DMS79 (cell line): ENCODE data around the gene FAM53B.
"Not testable (repeated sequence)": the region's sequence is repeated elsewhere in the genome, so short reads cannot be mapped to it uniquely, and the experiment has no call there.

Source experiments
- DNase-seq: peaks from one replicate; lab custom pipeline; 2025; lab: John Stamatoyannopoulos, UW

FAM53B gene

GRCh38 chr10:124596962-124597845 lies 147.0 kb downstream of the FAM53B start:
- DNase-seq: no peak

DNA sequence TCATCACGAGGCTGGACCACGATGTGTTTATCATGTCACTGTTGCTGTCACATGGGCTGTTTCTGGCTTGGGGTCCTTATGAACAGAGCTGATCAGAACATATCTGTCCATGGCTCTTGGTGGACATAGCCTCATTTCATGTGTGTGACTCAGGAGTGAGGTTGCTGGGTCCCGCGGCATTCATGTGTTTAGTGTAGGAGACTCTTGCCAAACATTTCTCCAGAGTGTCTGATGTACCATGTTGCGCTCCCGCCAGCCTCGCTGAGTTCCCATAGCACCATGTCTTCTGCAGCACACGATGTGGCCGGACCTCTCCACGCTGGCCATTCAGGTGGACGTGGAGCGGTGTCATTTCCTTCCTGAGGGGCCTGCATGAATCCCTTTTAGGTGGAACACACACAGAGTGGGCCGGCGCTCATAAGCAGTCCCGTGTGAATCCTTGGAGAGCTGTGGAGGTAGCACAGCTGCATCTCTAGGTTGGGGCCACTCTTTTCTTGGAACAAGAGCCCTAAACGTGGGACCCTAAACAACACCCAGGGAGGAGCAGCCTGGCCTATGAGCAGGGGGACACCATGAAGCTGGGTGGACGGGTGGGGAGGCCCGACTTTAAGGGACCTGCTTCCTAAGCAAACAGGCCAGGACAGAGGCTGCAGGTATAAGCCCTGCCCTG lies 147.9 kb downstream of the FAM53B start:
- DNase-seq: no peak

DNA sequence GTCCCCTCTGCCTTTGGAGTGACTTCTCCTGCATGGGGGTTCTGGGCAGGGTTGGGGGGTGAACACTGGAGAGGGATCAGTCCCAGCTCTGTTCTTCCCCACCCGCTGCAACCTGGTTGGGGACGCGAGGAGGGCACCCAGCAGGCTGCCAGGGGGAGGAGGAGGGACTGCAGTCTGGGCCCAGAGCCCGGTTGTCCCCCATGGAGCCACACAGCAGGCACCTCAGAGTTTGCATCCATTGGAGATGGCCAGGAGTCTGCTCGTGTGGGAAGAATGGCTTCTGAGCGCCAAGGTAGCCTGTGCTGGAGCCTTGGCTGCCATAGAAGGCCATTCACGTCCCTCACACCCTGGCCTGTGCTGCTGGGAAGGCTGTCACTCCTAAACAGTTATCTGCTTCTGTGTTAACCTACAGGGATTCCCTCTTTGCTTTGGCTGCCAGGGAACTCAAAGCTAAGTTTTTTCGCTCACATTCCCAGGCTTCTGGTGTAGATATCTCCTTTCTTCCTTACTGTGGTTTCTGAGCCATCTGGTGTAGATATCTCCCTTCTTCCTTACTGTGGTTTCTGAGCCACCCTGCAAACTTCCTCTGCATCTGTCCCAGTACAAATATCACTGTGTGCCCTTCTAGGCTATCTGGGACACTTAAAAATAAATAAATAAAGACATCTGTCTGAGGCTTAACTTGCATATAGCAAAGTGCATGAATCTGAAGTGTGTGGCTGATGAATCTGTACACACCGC lies 148.9 kb downstream of the FAM53B start:
- DNase-seq: no peak

DNA sequence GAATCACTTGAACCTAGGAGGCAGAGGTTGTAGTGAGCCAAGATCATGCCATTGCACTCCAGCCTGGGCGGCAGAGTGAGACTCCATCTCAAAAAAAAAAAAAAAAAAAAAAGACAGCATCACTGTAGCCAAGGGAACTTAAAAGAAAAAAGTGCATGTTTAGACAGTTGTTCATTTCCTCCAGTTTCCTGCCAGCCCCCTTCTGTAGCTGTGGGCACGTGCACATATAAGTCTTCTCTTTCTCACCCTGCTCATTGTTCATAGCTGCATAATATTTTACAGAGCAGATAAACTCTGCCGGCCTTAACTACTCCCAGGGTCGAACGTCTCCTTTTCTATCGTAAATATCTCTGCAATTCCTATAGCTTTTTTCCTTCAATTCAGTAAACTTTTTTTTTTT lies 149.9 kb downstream of the FAM53B start:
- DNase-seq: no peak

DNA sequence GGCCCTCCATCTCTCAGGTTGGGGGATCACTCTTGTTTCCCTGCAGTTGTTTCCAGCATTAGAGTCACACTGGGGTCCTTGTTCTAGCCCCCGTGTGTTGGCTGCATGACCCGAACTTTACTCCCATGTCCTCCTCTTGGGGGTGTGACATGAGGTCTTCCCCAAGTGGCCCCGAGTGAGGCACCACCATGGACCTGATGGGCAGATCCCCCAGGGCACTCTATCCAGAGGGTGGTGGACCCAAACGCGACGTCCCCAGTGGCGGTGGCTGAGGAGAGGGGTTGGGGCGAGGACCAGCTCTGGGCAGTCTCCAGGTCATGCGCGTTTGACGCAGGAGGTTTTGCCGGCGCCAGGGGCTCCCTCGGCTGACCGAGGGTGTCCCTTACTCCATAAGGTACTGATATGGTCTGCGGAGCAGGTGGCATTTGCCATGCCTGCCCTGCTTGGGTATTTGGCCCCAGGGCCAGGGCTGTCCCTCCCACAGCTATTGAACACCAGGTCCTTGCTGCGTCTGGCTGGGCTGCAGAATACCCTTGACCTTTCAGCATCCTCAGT lies 150.7 kb downstream of the FAM53B start:
- no peak for DNase-seq

DNA sequence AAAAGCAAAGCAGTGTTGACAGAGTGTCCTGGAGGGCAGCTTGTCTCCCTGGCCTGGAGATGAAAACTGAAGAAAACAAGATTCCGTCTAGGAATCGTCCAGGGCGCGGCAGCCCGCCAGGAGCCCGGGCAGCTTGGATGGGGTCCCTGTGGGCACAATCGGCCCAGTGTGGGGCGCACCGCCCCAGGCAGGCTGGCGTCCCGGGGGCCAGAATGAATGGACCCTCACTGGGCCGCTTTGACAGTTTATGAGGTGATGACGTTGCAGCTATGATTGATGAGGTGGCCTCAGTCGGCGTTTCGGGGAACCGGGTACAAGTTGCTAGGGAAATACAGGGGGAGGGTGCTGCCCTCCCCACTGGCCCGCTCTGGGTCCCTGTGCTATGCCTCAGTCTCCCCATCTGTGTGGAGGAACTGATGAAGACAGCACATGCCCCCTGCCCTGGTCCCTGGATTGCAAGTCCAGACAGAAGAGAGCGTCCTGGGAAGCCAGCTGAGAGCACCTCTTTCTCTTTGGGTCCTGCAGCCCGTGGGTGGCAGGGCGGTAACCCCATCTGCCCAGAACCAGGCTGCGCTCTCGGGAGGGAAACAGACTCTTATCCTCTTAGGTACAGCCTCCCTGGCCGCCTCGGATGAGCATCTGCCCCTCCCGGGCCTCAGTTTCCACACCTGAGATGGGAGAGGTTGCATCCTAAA lies 151.3 kb downstream of the FAM53B start:
- no peak for DNase-seq

DNA sequence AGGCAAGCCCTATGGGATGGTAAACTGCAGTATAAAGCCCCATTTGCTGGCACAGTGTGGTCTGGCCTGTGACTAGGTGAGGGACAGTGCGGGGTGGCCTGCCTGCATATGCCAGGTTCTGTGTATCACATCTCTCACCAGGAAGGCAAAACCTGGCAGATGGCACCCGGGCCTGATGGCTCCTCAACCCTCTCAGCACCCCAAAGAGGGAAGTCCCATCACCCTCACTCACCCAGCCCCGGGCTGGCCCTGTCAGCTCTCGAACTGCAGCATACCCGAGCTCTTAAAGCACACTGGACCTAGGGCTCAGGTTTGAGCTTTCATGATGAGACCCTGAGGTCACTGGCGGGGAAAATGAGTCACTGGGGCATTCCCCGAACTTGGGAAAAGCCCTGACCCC lies 152.1 kb downstream of the FAM53B start:
- DNase-seq: no peak

DNA sequence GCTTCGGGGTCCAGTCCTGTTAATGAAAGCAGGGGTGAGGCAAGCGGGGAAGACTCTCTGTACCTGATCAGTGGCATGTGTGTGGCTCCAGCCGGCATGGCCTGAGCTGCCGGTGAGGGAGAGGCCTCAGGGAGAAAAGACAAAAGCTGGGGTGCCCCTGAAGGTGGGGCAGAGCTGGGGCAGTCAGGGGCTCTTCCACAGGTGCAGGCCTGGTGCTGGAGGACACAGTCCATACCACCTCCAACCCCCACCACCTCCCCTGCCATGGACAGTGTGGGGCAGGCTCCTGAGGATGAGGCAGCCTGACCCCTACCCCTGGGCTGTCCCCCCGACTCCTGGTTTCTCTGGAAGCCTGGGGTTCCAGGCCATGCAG lies 153.1 kb downstream of the FAM53B start:
- DNase-seq: no peak

GRCh38 chr10:124590216-124591122 lies 153.7 kb downstream of the FAM53B start:
- DNase-seq: no peak

DNA sequence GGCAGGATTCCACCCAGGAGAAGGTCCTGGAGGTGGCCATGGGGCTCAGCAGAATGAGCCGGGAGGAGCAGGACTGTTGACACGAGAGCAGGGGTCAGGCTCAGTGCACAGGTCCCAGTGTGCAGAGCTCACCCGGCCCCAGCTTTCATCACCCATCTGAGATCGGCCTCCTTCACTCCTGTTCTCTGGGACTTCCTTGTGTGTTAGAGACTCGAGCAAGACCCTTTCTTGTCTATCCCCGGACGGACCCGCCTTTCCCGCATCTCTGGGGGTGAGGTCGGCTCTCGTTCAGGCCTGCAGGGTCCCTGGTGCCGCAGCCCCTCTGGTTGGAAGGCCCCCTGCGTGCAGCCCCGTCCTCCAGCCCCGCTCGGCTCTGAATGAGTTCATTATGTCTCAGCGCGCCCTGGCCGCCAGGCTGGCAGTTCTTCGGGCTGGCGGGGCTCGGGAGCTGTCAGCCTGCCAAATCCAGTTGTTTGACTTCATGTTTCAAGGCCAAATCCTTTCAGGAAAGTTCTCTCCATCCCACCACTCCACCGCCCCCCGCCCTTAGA lies 154.6 kb downstream of the FAM53B start:
- DNase-seq: peak; percentile 42

GRCh38 chr10:124588736-124589490 lies 155.3 kb downstream of the FAM53B start:
- peak; percentile 31 for DNase-seq

GRCh38 chr10:124588341-124588735 lies 155.8 kb downstream of the FAM53B start:
- not testable (repeated sequence) for DNase-seq

DNA sequence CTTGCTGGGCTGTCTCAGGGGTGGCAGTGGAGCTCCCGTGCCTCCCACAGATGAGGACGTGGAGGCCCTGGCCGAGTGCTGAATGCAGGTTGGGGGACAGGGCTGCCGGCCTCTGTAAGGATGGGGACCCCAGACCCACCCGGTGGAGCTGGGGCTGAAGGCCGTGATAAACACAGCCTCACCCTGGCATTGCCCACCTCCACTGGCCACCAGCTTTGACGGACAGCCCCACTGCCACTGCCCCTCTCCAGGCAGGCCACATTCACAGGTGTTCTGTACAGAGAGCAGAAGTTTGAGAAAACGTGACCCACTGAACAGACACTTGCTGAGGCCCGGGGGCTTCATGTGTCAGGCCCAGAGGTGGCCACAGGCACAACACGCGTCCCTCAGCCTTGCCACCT lies 156.4 kb downstream of the FAM53B start:
- no peak for DNase-seq

DNA sequence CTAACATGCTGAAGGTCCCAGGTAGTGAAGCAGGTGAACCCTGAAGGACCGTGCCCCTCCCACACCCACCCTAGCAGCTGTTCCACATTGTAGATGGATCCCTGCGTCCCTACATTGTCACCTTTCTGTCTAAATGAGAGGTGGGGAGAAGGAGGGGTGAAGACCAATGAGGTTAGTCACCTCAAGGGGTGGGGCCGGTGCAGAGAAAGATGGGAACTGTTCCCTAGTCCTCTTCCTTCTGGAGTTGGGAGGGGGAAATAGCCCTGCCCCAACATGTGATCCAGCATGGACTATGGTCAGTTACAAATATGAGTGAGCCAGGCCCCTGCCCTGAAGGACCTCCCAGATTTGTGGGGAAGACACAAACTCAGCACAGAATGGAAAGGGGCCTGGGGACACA lies 158.0 kb downstream of the FAM53B start:
- no peak for DNase-seq

- no peak for DNase-seq
Observed at GRCh38 chr10:124579011-124579399, 165.2 kb downstream of the FAM53B start.

GRCh38 chr10:124578231-124579010 lies 165.8 kb downstream of the FAM53B start:
- DNase-seq: no peak

GRCh38 chr10:124577651-124578050 lies 166.5 kb downstream of the FAM53B start:
- no peak for DNase-seq

- DNase-seq: no peak
Observed at GRCh38 chr10:124576526-124577420, 167.4 kb downstream of the FAM53B start.
